Neural cell (in vitro differentiated cells): ENCODE results near the gene TP53AIP1.

Experiments
- CTCF ChIP-seq: fragments of 450-650 bp; IDR thresholded peaks from 2 replicates; pipeline ENCODE4 v1.5.1; 2014; ENCODE audit warnings: antibody characterized with exemption, mild to moderate bottlenecking, moderate library complexity; ENCODE audit not compliant: poor library complexity, severe bottlenecking
- EP300 ChIP-seq: fragments of 450-650 bp; conservative IDR thresholded peaks from 2 replicates; pipeline ENCODE4 v1.6.1; 2014; ENCODE audit warnings: antibody characterized with exemption, mild to moderate bottlenecking, moderate library complexity; ENCODE audit not compliant: poor library complexity, severe bottlenecking
- EZH2 ChIP-seq: fragments of 200-600, 300-800 bp; shearing (Covaris generic), sonication (generic); IDR thresholded peaks from 2 replicates; pipeline ENCODE4 v1.6.1; 2014; ENCODE audit warnings: antibody characterized with exemption, low read length, borderline replicate concordance, mild to moderate bottlenecking; ENCODE audit not compliant: insufficient read depth, poor library complexity, severe bottlenecking
- MXI1 ChIP-seq: fragments of 450-650 bp; conservative IDR thresholded peaks from 2 replicates; pipeline ENCODE4 v1.6.1; 2014; ENCODE audit warnings: antibody characterized with exemption, mild to moderate bottlenecking; ENCODE audit not compliant: poor library complexity, severe bottlenecking
- POLR2AphosphoS5 ChIP-seq: IDR thresholded peaks from 2 replicates; pipeline ENCODE4 v1.6.1; 2012
- RAD21 ChIP-seq: fragments of 450-650 bp; conservative IDR thresholded peaks from 2 replicates; pipeline ENCODE4 v1.6.1; 2014; ENCODE audit warnings: antibody characterized with exemption, mild to moderate bottlenecking, moderate library complexity
- REST ChIP-seq: IDR thresholded peaks from 2 replicates; pipeline ENCODE4 v1.6.1; 2012; ENCODE audit warnings: borderline replicate concordance
- SMC3 ChIP-seq: fragments of 450-650 bp; conservative IDR thresholded peaks from 2 replicates; pipeline ENCODE4 v1.6.1; 2014; ENCODE audit warnings: antibody characterized with exemption, mild to moderate bottlenecking, moderate library complexity; ENCODE audit not compliant: poor library complexity
- TAF1 ChIP-seq: IDR thresholded peaks from 2 replicates; pipeline ENCODE4 v1.6.1; 2012; ENCODE audit warnings: low read depth

GRCh38 chr11:128894685-128895084 is 48.0 kb downstream of the TP53AIP1 start:
- TF ChIP-seq EZH2 (no peak), CTCF (no peak), RAD21 (no peak), MXI1 (no peak), EP300 (no peak), POLR2AphosphoS5 (no peak), TAF1 (no peak), REST (no peak), SMC3 (no peak)
